K562 (cell line): ENCODE data around the gene C10orf95. TPM values are rescaled to one million over a fixed set of nuclear protein-coding genes. Genes with fewer than 3 reads are reported as not detected.

ENCODE experiments used
- BHLHE40 ChIP-seq: IDR thresholded peaks from 2 replicates; pipeline ENCODE4 v1.6.1; 2011; ENCODE audit warnings: low read length, improper control_type of control experiment
- CHAMP1 ChIP-seq: fragments of 450-650 bp; IDR thresholded peaks from 2 replicates; pipeline ENCODE4 v1.6.1; 2016; ENCODE audit warnings: mild to moderate bottlenecking
- CHD4 ChIP-seq: fragments of 200-600 bp; sonication (generic); IDR thresholded peaks from 3 replicates; pipeline ENCODE4 v1.6.1; 2012; ENCODE audit warnings: low read depth, mild to moderate bottlenecking, mixed read lengths, low read length, inconsistent platforms; ENCODE audit not compliant: insufficient read depth, insufficient replicate concordance, poor library complexity, severe bottlenecking
- CREB1 ChIP-seq, 2 experiments: sonication (generic) in 1 of 2; formaldehyde crosslinking in 1 of 2; IDR thresholded peaks; 2 replicates each; pipeline versions ENCODE4 v1.6.1 to v1.8.0; 2012 to 2022; ENCODE audit warnings: inconsistent platforms in 1 of 2, mild to moderate bottlenecking in 1 of 2, missing genetic modification reagents in 1 of 2, moderate library complexity in 1 of 2
- CTBP1 ChIP-seq: fragments of 450-650 bp; IDR thresholded peaks from 2 replicates; pipeline ENCODE4 v1.6.1; 2016; ENCODE audit warnings: borderline replicate concordance
- HCFC1 ChIP-seq: IDR thresholded peaks from 2 replicates; pipeline ENCODE4 v1.6.1; 2012; ENCODE audit warnings: low read depth, low read length, improper control_type of control experiment
- KLF1 ChIP-seq: fragments of 450-650 bp; IDR thresholded peaks from 2 replicates; pipeline ENCODE4 v1.6.1; 2016; ENCODE audit warnings: missing genetic modification characterization, missing compliant biosample characterization
- MYC ChIP-seq, 2 experiments: fragments of 250-450 bp in 1 of 2; sonication (Bioruptor Pico) in 1 of 2; IDR thresholded peaks; 2 replicates each; pipeline versions ENCODE4 v1.5.1 to v1.6.1; 2012 to 2021; ENCODE audit warnings: low read depth in 2 of 2, borderline replicate concordance in 1 of 2, improper control_type of control experiment in 1 of 2, low read length in 1 of 2, mild to moderate bottlenecking in 1 of 2, moderate library complexity in 1 of 2
- NFIC ChIP-seq: fragments of 450-650 bp; IDR thresholded peaks from 2 replicates; pipeline ENCODE4 v1.6.1; 2017; ENCODE audit warnings: mild to moderate bottlenecking, inconsistent platforms
- POLR3A ChIP-seq: IDR thresholded peaks from 2 replicates; pipeline ENCODE4 v1.6.1; 2011; ENCODE audit warnings: borderline replicate concordance, mild to moderate bottlenecking, moderate library complexity; ENCODE audit not compliant: insufficient read length, insufficient read depth; ENCODE audit errors: extremely low read depth
- SRF ChIP-seq, 2 experiments: fragments of 250-450, 450-650 bp in 1 of 2; sonication (Bioruptor Pico) in 1 of 2; sonication (generic) in 1 of 2; formaldehyde crosslinking; IDR thresholded peaks; 2 replicates each; pipeline versions ENCODE4 v1.5.0 to v1.5.1; 2020 to 2022; ENCODE audit warnings: mild to moderate bottlenecking in 1 of 2, missing genetic modification reagents in 1 of 2
- TBP ChIP-seq: optimal IDR thresholded peaks from 2 replicates; pipeline ENCODE3; 2011; ENCODE audit warnings: low read depth, low read length, improper control_type of control experiment
- TFAP4 ChIP-seq: sonication (generic); formaldehyde crosslinking; IDR thresholded peaks from 2 replicates; pipeline ENCODE4 v1.8.0; 2022; ENCODE audit warnings: missing genetic modification reagents, mild to moderate bottlenecking, moderate library complexity, borderline replicate concordance
- YY1 ChIP-seq, 3 experiments: IDR thresholded peaks; 2 replicates each; pipeline ENCODE4 v1.6.1; 2011; ENCODE audit warnings: low read length in 2 of 3, mild to moderate bottlenecking in 2 of 3, moderate library complexity in 2 of 3, borderline replicate concordance in 1 of 3, control low read depth in 1 of 3, low read depth in 1 of 3; ENCODE audit not compliant: insufficient read depth in 3 of 3, insufficient replicate concordance in 2 of 3, control insufficient read depth in 1 of 3, insufficient read length in 1 of 3; ENCODE audit errors: extremely low read depth in 1 of 3
- ZFPM2 ChIP-seq: fragments of 250-450 bp; sonication (Bioruptor Pico); IDR thresholded peaks from 2 replicates; pipeline ENCODE4 v1.5.1; 2022; ENCODE audit warnings: mild to moderate bottlenecking
- ZNF212 ChIP-seq: fragments of 450-650 bp; formaldehyde crosslinking; IDR thresholded peaks from 2 replicates; pipeline ENCODE4 v1.4.0; 2020; ENCODE audit warnings: mild to moderate bottlenecking
- ZNF282 ChIP-seq: sonication (generic); formaldehyde crosslinking; IDR thresholded peaks from 2 replicates; pipeline ENCODE4 v1.8.1; 2023; ENCODE audit warnings: missing genetic modification reagents
- ZNF511 ChIP-seq: sonication (generic); formaldehyde crosslinking; IDR thresholded peaks from 2 replicates; pipeline ENCODE4 v1.8.0; 2022; ENCODE audit warnings: mild to moderate bottlenecking, missing genetic modification reagents
- ZNF707 ChIP-seq: fragments of 250-450 bp; sonication (Bioruptor Pico); conservative IDR thresholded peaks from 2 replicates; pipeline ENCODE4 v1.8.0; 2022; ENCODE audit warnings: inconsistent platforms, mild to moderate bottlenecking, moderate library complexity
- ZNF740 ChIP-seq, 3 experiments: fragments of 200-800 bp in 1 of 3; sonication (Bioruptor generic) in 1 of 3; sonication (generic) in 1 of 3; formaldehyde crosslinking in 1 of 3; IDR thresholded peaks; 2 replicates each; pipeline versions ENCODE4 v1.6.1 to v1.8.0; 2016 to 2022; ENCODE audit warnings: mild to moderate bottlenecking in 2 of 3, missing compliant biosample characterization in 2 of 3, missing genetic modification characterization in 2 of 3, missing genetic modification reagents in 1 of 3
- polyA plus RNA-seq, 8 experiments: library from polyadenylated mRNA; depleted of rRNA in 4 of 8; stranded (reverse) in 5 of 8; unstranded in 3 of 8; fragments of >200 nt; fragmentation: Nextera tagmentation in 2 of 8; fragmentation: Illumina TruSeq in 1 of 8; extraction: Ambion mirVana in 2 of 8; extraction: Trizol in 1 of 8; gene quantifications; 2 replicates each; pipeline versions ENCODE4 v1.2.1 to v1.2.3, GENCODE V29; 2011 to 2014; ENCODE audit warnings: inconsistent platforms in 1 of 8, missing spikeins in 1 of 8
- total RNA-seq, 7 experiments: library from RNA; depleted of rRNA in 6 of 7; stranded (reverse); fragments of >200 nt in 6 of 7; fragmentation: Illumina TruSeq in 2 of 7; extraction: Trizol in 2 of 7; gene quantifications; 2 replicates each; pipeline versions ENCODE4 v1.2.1 to v1.2.3, GENCODE V29; 2011 to 2021; ENCODE audit warnings: low replicate concordance in 1 of 7

C10orf95 gene
- total and polyA plus RNA-seq, 9 of the 15 experiments (the other 6 are each of a cell fraction or from before 2014, with no cell fraction given), result 0.03 to 0.41 (median 0.17) TPM; not detected in 1

GRCh38 chr10:102422545-102423129 lies 28.7 kb downstream of the C10orf95 start (continued):
- TF ChIP-seq MYC (IDR thresholded peaks at IDR 0.05; ENCODE audit: low read depth, low read length) (peak; percentile 93), MYC (CRISPR knock-in tag; IDR thresholded peaks at IDR 0.05; ENCODE audit: borderline replicate concordance, low read depth) (peak; percentile 75; the same call in 1 of the 2 replicates), KLF1 (tag) (no peak), NFIC (0 out of 2 replicates have a peak, but pooled peaks have one; percentile 13), CTBP1 (peak; percentile 83), TFAP4 (CRISPR knock-in tag) (peak; percentile 66; the same call in 1 of the 2 replicates), ZNF740 (CRISPR knock-in tag; IDR thresholded peaks at IDR 0.05) (no peak), ZNF740 (tag; IDR thresholded peaks at IDR 0.05) (no peak), HCFC1 (peak; percentile 51), POLR3A (no peak), BHLHE40 (peak; percentile 65), CHD4 (no peak), ZNF282 (0 out of 2 replicates have a peak, but pooled peaks have one; percentile 64), SRF (CRISPR knock-in tag; IDR thresholded peaks at IDR 0.05) (peak in 1 of 2 experiments; percentile 76; a peak in 2 of 4 replicates), CHAMP1 (no peak), ZNF212 (CRISPR knock-in tag) (no peak), ZNF707 (CRISPR knock-in tag) (no peak), ZFPM2 (CRISPR knock-in tag) (no peak), CREB1 (IDR thresholded peaks at IDR 0.05) (peak; percentile 51; the same call in 1 of the 2 replicates), CREB1 (CRISPR knock-in tag; IDR thresholded peaks at IDR 0.05) (peak; percentile 62; the same call in 1 of the 2 replicates), TBP (peak; percentile 32), ZNF511 (CRISPR knock-in tag) (0 out of 2 replicates have a peak, but pooled peaks have one; percentile 48), YY1 (IDR thresholded peaks at IDR 0.05; ENCODE audit: borderline replicate concordance in 1 of 3, control insufficient read depth in 1 of 3, extremely low read depth in 1 of 3, insufficient read depth in 3 of 3, insufficient read length in 1 of 3, insufficient replicate concordance in 2 of 3, low read depth in 1 of 3, low read length in 2 of 3) (peak in 2 of 3 experiments; percentile 66 to 78)
